SK-N-SH (cell line): ENCODE measurements around the gene TRIM66.

ENCODE experiments used
- CTCF ChIP-seq: fragments of 200-600 bp; sonication (generic); IDR thresholded peaks from 2 replicates; pipeline ENCODE4 v1.6.1; 2017; ENCODE audit warnings: antibody characterized with exemption, mild to moderate bottlenecking, moderate library complexity
- TF ChIP-seq, protein P1 (sequence below): IDR thresholded peaks from 2 replicates; pipeline ENCODE4 v1.4.0; 2012; ENCODE audit warnings: low read depth

- TF ChIP-seq, protein P1, sequence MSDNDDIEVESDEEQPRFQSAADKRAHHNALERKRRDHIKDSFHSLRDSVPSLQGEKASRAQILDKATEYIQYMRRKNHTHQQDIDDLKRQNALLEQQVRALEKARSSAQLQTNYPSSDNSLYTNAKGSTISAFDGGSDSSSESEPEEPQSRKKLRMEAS: no peak
- TF ChIP-seq CTCF: no peak
Measured at GRCh38 chr11:8701891-8702597, 19.6 kb upstream of the TRIM66 start.
